Breast epithelium (tissue), 3 donors: Measurements from ENCODE around the gene ZFPL1.

Experiments used
- CTCF ChIP-seq, 3 donors: fragments of 450-650 bp; IDR thresholded peaks; one replicate each; pipeline ENCODE4 v1.5.1; 2016 to 2017; ENCODE audit warnings: antibody characterized with exemption in 3 of 3, mild to moderate bottlenecking in 3 of 3, moderate library complexity in 3 of 3
- POLR2AphosphoS5 ChIP-seq, 3 donors: sonication (generic); formaldehyde crosslinking; IDR thresholded peaks; one replicate each; pipeline ENCODE4 v1.6.1; 2017; ENCODE audit warnings: antibody characterized with exemption in 3 of 3

GRCh38 chr11:65129649-65130441, 45.8 kb downstream of the ZFPL1 start:
- TF ChIP-seq CTCF (IDR thresholded peaks at IDR 0.05) (no peak), POLR2AphosphoS5 (IDR thresholded peaks at IDR 0.05) (no peak)
